GM23248 (cell line): ENCODE measurements around the gene ARHGAP26.

ENCODE experiments used
- EZH2 ChIP-seq: fragments of 200-600 bp; sonication (generic); IDR thresholded peaks from 2 replicates; pipeline ENCODE4 v1.6.1; 2018; ENCODE audit warnings: antibody characterized with exemption, mild to moderate bottlenecking; ENCODE audit not compliant: insufficient read depth, poor library complexity, severe bottlenecking
- EZH2phosphoT487 ChIP-seq: fragments of 200-600 bp; sonication (generic); IDR thresholded peaks from 2 replicates; pipeline ENCODE4 v1.6.1; 2018; ENCODE audit warnings: antibody characterized with exemption, moderate library complexity, mild to moderate bottlenecking, low read depth; ENCODE audit not compliant: insufficient read depth

GRCh38 chr5:143101121-143101520, 330.9 kb downstream of the ARHGAP26 start:
- TF ChIP-seq EZH2 (no peak), EZH2phosphoT487 (no peak)
